HPDE6-E6E7 (cell line): ENCODE measurements around the gene TMEM107.
"Not testable (repeated sequence)": the region's sequence is repeated elsewhere in the genome, so short reads cannot be mapped to it uniquely, and the experiment has no call there.

Experiments used
- DNase-seq: peaks from one replicate; pipeline ENCODE4 v3.0.0; 2011; ENCODE audit warnings: missing footprints; ENCODE audit errors: extremely low spot score

TMEM107 gene

DNA sequence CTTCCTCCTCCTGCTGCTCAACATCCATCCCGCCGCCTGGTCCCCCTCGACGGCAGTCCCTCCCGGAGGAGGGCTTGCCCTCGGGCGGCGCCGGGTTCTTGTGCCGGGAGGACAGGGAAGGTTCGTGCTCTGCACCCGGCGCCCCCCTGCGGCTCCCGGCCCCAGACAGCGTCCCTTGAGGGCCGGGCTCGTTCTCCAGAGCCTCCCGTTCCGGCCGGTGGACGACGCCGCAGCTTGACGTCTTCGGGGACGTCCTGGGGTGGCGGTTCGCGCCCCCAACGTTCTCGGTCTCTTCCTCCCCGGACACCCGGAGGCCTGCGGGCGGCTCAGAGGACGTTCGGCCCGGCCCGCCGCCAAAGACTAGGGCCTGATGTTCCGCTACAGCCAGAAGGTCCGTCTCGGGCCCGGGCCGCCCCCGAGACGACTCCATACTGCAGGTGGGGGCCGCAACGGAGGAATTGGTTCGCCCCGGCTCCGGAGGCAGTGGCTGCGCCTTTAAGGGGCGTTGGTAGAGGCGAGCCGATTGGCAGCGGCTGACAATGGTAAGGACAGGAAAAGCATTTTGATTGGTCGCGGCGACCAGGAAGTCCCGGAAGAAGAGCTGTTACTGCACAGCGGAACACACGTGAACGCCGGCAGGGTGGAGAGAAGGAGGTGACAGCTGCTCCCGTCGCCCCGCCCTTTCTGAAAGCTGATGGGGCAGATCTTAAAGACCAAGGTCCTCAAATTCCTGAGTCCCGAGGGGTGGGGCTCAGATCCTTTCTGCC lies 13.7 kb upstream of the TMEM107 start, which contains the start of gene BORCS6:
Gene BORCS6, minus strand, starts transcription at position 470 of the 767 bp plus-strand sequence. Its CDS starts 40 bp downstream, at position 430.
- DNase-seq = peak; percentile 81

- no peak for DNase-seq
Observed at GRCh38 chr17:8189041-8189710, 13.0 kb upstream of the TMEM107 start.

- DNase-seq = no peak
Observed at GRCh38 chr17:8188263-8188839, 12.2 kb upstream of the TMEM107 start.

- peak; percentile 69 for DNase-seq
Observed at GRCh38 chr17:8187517-8188262, 11.5 kb upstream of the TMEM107 start.

- DNase-seq = peak; percentile 71
Observed at GRCh38 chr17:8186787-8187516, 10.8 kb upstream of the TMEM107 start.

- DNase-seq = no peak
Observed at GRCh38 chr17:8186446-8186786, 10.2 kb upstream of the TMEM107 start.

DNA sequence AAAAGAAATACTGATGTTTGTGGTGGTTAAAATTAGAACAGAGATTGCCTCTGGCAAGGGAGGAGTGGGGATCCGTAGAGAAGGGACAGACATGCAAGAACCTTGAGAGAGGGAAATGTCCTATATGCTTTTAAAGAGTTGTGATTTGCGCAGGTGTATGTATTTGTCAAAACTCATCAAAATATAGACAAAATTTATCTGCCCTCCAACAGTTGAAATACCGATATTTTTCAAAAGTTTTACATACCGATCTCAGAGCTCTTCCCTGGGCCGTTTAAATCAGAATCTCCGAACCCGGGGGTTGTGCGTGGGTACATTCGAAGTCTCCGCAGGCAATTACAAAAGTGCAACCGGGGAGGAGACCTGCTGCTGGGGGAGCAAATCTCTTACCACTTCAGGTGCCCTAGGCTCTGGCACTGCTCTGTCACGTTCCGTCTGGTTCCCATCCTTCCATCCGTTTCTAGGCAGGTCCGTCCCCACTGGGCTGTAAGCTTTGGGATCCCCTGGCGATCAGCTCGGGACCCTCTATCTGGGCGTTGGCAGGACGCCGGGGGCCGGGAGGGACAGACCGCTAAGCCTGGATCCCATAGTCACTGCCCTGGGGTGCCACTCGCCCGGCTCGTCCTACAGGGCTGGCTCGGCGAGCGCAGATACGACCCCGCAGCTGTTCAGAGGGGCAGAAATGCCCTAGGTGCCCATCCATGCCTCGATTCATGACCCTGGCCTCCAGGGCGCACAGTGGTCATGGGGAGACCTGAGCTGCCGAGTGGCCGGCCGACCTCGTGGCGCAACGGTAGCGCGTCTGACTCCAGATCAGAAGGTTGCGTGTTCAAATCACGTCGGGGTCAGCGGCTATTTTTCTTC lies 9.6 kb upstream of the TMEM107 start:
- DNase-seq = no peak

- DNase-seq = no peak
Observed at GRCh38 chr17:8176998-8177731, 985 bp upstream of the TMEM107 start.

GRCh38 chr17:8175795-8176196 lies 384 bp downstream of the TMEM107 start:
- no peak for DNase-seq

GRCh38 chr17:8173871-8174322 lies 2.3 kb downstream of the TMEM107 start:
- DNase-seq = no peak

GRCh38 chr17:8173056-8173870 lies 2.9 kb downstream of the TMEM107 start:
- peak; percentile 50 for DNase-seq

DNA sequence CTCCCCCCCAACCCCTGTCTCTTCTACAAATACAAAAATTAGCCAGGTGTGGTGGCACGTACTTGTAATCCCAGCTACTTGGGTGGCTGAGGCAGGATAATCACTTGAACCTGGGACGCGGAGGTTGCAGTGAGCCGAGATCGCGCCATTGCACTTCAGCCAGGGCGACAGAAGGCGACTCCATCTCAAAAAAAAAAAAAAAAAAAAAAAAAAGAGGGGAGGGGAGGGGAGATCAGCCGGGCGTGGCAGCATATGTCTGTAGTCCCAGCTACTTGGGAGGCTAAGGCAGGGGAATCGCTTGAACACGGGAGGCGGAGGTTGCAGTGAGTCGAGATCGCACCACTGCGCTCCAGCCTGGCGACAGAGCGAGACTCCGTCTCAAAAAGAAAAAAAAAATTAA lies 6.0 kb downstream of the TMEM107 start:
- DNase-seq = not testable (repeated sequence)

- no peak for DNase-seq
Observed at GRCh38 chr17:8167526-8167925, 8.7 kb downstream of the TMEM107 start.

DNA sequence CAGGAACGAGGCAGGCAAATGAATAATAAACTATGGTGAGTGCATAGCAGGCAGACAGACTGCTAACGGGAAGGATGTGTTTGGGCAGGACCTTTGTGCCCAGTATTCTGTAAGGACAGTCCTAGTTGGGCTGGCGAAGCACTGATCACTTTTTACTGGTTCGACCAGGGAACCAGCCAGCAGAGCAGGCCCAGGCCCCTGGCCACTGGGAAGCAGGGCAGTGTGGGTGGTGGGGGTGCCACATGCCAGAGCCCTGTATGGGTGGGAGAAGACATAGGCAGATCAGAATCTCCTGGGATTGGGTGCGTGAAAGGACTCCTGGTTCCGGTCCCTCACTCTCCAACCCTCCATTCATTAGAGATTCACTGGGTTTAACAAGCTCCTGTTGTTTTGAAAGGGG lies 9.4 kb downstream of the TMEM107 start:
- DNase-seq = no peak

DNA sequence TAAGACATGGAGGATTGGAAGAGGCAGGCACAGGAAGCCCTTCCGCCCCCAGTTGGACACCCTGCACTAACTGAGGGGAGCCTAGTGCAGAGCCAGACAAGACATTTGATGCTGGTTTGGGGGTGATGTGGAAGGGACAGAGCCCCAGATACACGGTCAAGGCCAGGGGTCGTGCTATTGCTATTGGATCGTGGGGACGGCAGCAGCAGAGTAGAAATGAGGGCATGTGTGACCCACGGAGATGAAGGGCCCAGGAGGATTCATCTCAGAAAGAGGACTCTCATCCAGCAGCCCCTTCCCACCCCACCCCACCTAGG lies 11.4 kb downstream of the TMEM107 start:
- DNase-seq = no peak

GRCh38 chr17:8163978-8164814 lies 12.0 kb downstream of the TMEM107 start:
- DNase-seq = no peak

GRCh38 chr17:8162997-8163977 lies 12.9 kb downstream of the TMEM107 start:
- DNase-seq = no peak
